HCT116 (cell line): ENCODE results near the gene SF3B5. TPM values are rescaled to one million over a fixed set of nuclear protein-coding genes. Genes with fewer than 3 reads are reported as not detected.

Experiments used
- ATAC-seq: fragments of 200-7000 bp; cut with Tn5 transposase; 2 replicates; pipeline ENCODE4 v1.9.1; 2020; ENCODE audit warnings: mild to moderate bottlenecking, moderate library complexity
- BruUV-seq: library from RNA; stranded (reverse); fragments of 400-500 nt; replicated peaks from 2 replicates; lab custom pipeline; 2021; lab: Mats Ljungman, UMichigan
- CTCF ChIA-PET: fragments of 300-600 bp; sonication (Branson Sonifier 250); formaldehyde crosslinking; loops from one replicate; lab custom pipeline; 2021; ENCODE audit warnings: antibody characterized with exemption; lab: Charles Lee
- POLR2A ChIA-PET: fragments of 300-600, 350-600 bp; sonication (Branson Sonifier 250); formaldehyde crosslinking; loops from one replicate; lab custom pipeline; 2021; ENCODE audit warnings: antibody characterized with exemption; lab: Charles Lee
- RAD21 ChIA-PET, 2 experiments: fragments of 300-600 bp; sonication (Branson Sonifier 250); formaldehyde crosslinking; loops; one replicate each; lab custom pipeline; 2023; ENCODE audit warnings: low total read pairs in 2 of 2; ENCODE audit not compliant: uncharacterized antibody in 2 of 2, unreplicated experiment in 2 of 2, low non-redundant PET in 1 of 2; lab: Charles Lee
- DNase-seq: peaks from one replicate; pipeline ENCODE4 v3.0.0-alpha.2; 2010; ENCODE audit warnings: low read depth, low spot score
- H2AFZ ChIP-seq: fragments of 200-600 bp; shearing (Covaris generic), sonication (generic); 2 replicates; pipeline ENCODE4 v1.6.1; 2017; ENCODE audit warnings: low read depth, mixed run types, mixed read lengths, antibody characterized with exemption, low read length; ENCODE audit not compliant: poor library complexity, severe bottlenecking
- H3K27ac ChIP-seq: 2 replicates; pipeline ENCODE4 v1.5.1; 2012; ENCODE audit warnings: low read depth, low read length
- H3K27me3 ChIP-seq: fragments of 200-600 bp; sonication (generic); 2 replicates; pipeline ENCODE4 v1.6.1; 2016; ENCODE audit warnings: mixed run types, low read length, mixed read lengths; ENCODE audit not compliant: insufficient read depth
- H3K36me3 ChIP-seq, 2 experiments: fragments of 200-500 bp in 1 of 2; fragments of 200-600 bp in 1 of 2; sonication (Bioruptor generic) in 1 of 2; sonication (generic) in 1 of 2; 2 replicates each; pipeline versions ENCODE4 v1.5.1 to v1.6.1; 2014 to 2016; ENCODE audit warnings: low read length in 2 of 2, inconsistent platforms in 1 of 2, mixed read lengths in 1 of 2, mixed run types in 1 of 2; ENCODE audit not compliant: insufficient read depth in 2 of 2, control insufficient read depth in 1 of 2
- H3K4me1 ChIP-seq, 2 experiments: fragments of 200-600 bp in 1 of 2; sonication (generic) in 1 of 2; 2 replicates each; pipeline versions ENCODE4 v1.5.1 to v1.6.1; 2012 to 2017; ENCODE audit warnings: low read length in 2 of 2, inconsistent platforms in 1 of 2, mild to moderate bottlenecking in 1 of 2, mixed read lengths in 1 of 2, mixed run types in 1 of 2, moderate library complexity in 1 of 2; ENCODE audit not compliant: insufficient read depth in 2 of 2, control insufficient read depth in 1 of 2
- H3K4me2 ChIP-seq: fragments of 200-600 bp; sonication (generic); 2 replicates; pipeline ENCODE4 v1.6.1; 2017; ENCODE audit warnings: mixed run types, low read length, mixed read lengths
- H3K4me3 ChIP-seq, 2 experiments: fragments of 200-600 bp in 1 of 2; sonication (generic) in 1 of 2; replicated peaks in 1 of 2; 2 replicates each; pipeline ENCODE4 v1.5.1; 2011 to 2016; ENCODE audit warnings: low read length in 2 of 2, control low read depth in 1 of 2, low read depth in 1 of 2, mild to moderate bottlenecking in 1 of 2, mixed read lengths in 1 of 2, mixed run types in 1 of 2
- H3K79me2 ChIP-seq: fragments of 200-600 bp; sonication (generic); 2 replicates; pipeline ENCODE4 v1.6.1; 2017; ENCODE audit warnings: mild to moderate bottlenecking, mixed run types, low read length, moderate library complexity, mixed read lengths; ENCODE audit not compliant: insufficient read depth
- H3K9ac ChIP-seq: fragments of 200-600 bp; sonication (generic); 2 replicates; pipeline ENCODE4 v1.6.1; 2016; ENCODE audit warnings: low read length, mixed read lengths
- H3K9me2 ChIP-seq: fragments of 200-600 bp; sonication (generic), shearing (Covaris generic); 2 replicates; pipeline ENCODE4 v1.6.1; 2017; ENCODE audit warnings: mixed run types, mild to moderate bottlenecking, moderate library complexity; ENCODE audit not compliant: insufficient read depth
- H3K9me3 ChIP-seq, 2 experiments: fragments of 200-500 bp in 1 of 2; fragments of 200-600 bp in 1 of 2; sonication (Bioruptor generic) in 1 of 2; sonication (generic) in 1 of 2; 2 replicates each; pipeline ENCODE4 v1.6.1; 2014 to 2017; ENCODE audit warnings: low read length in 2 of 2, mixed read lengths in 2 of 2, inconsistent platforms in 1 of 2, low read depth in 1 of 2, mild to moderate bottlenecking in 1 of 2, mixed run types in 1 of 2, moderate library complexity in 1 of 2; ENCODE audit not compliant: control insufficient read depth in 1 of 2, insufficient read depth in 1 of 2
- H4K20me1 ChIP-seq: fragments of 200-600 bp; sonication (generic), shearing (Covaris generic); 2 replicates; pipeline ENCODE4 v1.6.1; 2017; ENCODE audit warnings: mixed run types, mild to moderate bottlenecking, moderate library complexity; ENCODE audit not compliant: insufficient read depth
- CTCF ChIP-seq, 3 experiments: fragments of 200-600 bp in 1 of 3; sonication (generic) in 1 of 3; IDR thresholded peaks in 2 of 3; conservative IDR thresholded peaks in 1 of 3; 2 replicates each; pipeline ENCODE4 v1.5.1; 2012 to 2017; ENCODE audit warnings: low read depth in 2 of 3, low read length in 2 of 3, antibody characterized with exemption in 1 of 3, borderline replicate concordance in 1 of 3, control low read depth in 1 of 3, mild to moderate bottlenecking in 1 of 3, mixed read lengths in 1 of 3, mixed run types in 1 of 3, moderate library complexity in 1 of 3; ENCODE audit not compliant: insufficient read depth in 1 of 3
- EGR1 ChIP-seq: IDR thresholded peaks from 2 replicates; pipeline ENCODE4 v1.6.1; 2012; ENCODE audit warnings: low read depth
- ELF1 ChIP-seq: IDR thresholded peaks from 2 replicates; pipeline ENCODE4 v1.6.1; 2012; ENCODE audit warnings: low read depth, borderline replicate concordance
- JUND ChIP-seq: IDR thresholded peaks from 2 replicates; pipeline ENCODE4 v1.6.1; 2012
- RAD21 ChIP-seq: IDR thresholded peaks from 2 replicates; pipeline ENCODE4 v1.6.1; 2012; ENCODE audit warnings: low read depth, mild to moderate bottlenecking
- SRF ChIP-seq: IDR thresholded peaks from 2 replicates; pipeline ENCODE4 v1.6.1; 2012; ENCODE audit warnings: low read depth
- intact Hi-C: fragments of 100-400 bp; cut with micrococcal nuclease; formaldehyde crosslinking; loops from 2 replicates; pipeline ENCODE4 v1.10.0; 2022
- total RNA-seq: library from RNA; stranded (reverse); gene quantifications from one replicate; pipeline ENCODE4 v1.2.1, GENCODE V29; 2021; ENCODE audit not compliant: unreplicated experiment

The SF3B5 gene
- total RNA-seq, 1 experiment from 2014 or later = 173 TPM

GRCh38 chr6:144065213-144065660, 30.1 kb downstream of the SF3B5 start:
- H3K9ac ChIP-seq = no peak overlapping the region
- CTCF ChIA-PET = no interaction called here
- no peak overlapping the region for H3K27ac ChIP-seq
- no peak overlapping the region; a peak in 1 of 4 replicates for H3K4me3 ChIP-seq
- no peak overlapping the region for H3K4me2 ChIP-seq
- H3K36me3 ChIP-seq = no peaks in the 10 kb centered on the region
- ATAC-seq = no peak
- H3K27me3 ChIP-seq = no peaks in the 10 kb centered on the region
- H3K9me3 ChIP-seq = no peaks in the 10 kb centered on the region
- peaks cover 0 to 12% of the 10 kb centered on the region in 2 experiments; a peak in 1 of 4 replicates for H3K4me1 ChIP-seq
- intact Hi-C loops = no loop called here
- no peak overlapping the region for H2AFZ ChIP-seq
- no peaks in the 10 kb centered on the region for H3K79me2 ChIP-seq
- no TSS peak for BruUV-seq
- H3K9me2 ChIP-seq = no peaks in the 10 kb centered on the region
- POLR2A ChIA-PET = no interaction called here
- RAD21 ChIA-PET = no interaction called here
- DNase-seq = no peak
- no peaks in the 10 kb centered on the region for H4K20me1 ChIP-seq
- no peak for TF ChIP-seq RAD21
- no peak for TF ChIP-seq SRF
- TF ChIP-seq EGR1 = no peak
- TF ChIP-seq CTCF (IDR thresholded peaks at IDR 0.05 in 2 of 3, conservative IDR thresholded peaks at IDR 0.05 in 1 of 3; ENCODE audit: borderline replicate concordance in 1 of 3, insufficient read depth in 1 of 3, low read depth in 2 of 3, low read length in 2 of 3) = no peak
- no peak for TF ChIP-seq JUND

- Histone ChIP-seq H3K27ac (peak overlapping the region; percentile 27; the same call in 1 of the 2 replicates), H3K79me2 (no peaks in the 10 kb centered on the region), H3K4me3 (peak overlapping the region; percentile 47 to 66), H3K36me3 (no peaks in the 10 kb centered on the region), H3K27me3 (no peaks in the 10 kb centered on the region), H3K9ac (peak overlapping the region; percentile 65), H4K20me1 (no peaks in the 10 kb centered on the region), H3K9me3 (no peaks in the 10 kb centered on the region), H3K4me2 (peak overlapping the region; percentile 98), H3K4me1 (peaks cover 0 to 12% of the 10 kb centered on the region in 2 experiments; a peak in 1 of 4 replicates), H3K9me2 (no peaks in the 10 kb centered on the region), H2AFZ (peak overlapping the region; percentile 94)
- DNase-seq = no peak
- ChIA-PET RAD21 (no interaction called here), POLR2A (no interaction called here), CTCF (interaction anchor here (1.0 to 1.6 kb wide), 2 partner anchors 125 to 489 kb away, joined by 3 to 5 read pairs; no protein-coding TSS in a partner anchor)
- ATAC-seq = peak; percentile 1; the same call in 1 of the 2 replicates
- BruUV-seq = TSS peak; percentile 67
- intact Hi-C loops = no loop called here
- TF ChIP-seq EGR1 (peak; percentile 70), ELF1 (no peak)
Observed at GRCh38 chr6:144064402-144065212, 30.8 kb downstream of the SF3B5 start.
